CD4-positive, alpha-beta T cell treated with Interleukin-1 beta for 1 hour (primary cell): Measurements from ENCODE around the gene FABP7.

ENCODE experiments used
- DNase-seq, 2 donors: peaks; one replicate each; pipeline ENCODE4 v3.0.0-alpha.2; 2020 to 2022

The FABP7 gene

DNA sequence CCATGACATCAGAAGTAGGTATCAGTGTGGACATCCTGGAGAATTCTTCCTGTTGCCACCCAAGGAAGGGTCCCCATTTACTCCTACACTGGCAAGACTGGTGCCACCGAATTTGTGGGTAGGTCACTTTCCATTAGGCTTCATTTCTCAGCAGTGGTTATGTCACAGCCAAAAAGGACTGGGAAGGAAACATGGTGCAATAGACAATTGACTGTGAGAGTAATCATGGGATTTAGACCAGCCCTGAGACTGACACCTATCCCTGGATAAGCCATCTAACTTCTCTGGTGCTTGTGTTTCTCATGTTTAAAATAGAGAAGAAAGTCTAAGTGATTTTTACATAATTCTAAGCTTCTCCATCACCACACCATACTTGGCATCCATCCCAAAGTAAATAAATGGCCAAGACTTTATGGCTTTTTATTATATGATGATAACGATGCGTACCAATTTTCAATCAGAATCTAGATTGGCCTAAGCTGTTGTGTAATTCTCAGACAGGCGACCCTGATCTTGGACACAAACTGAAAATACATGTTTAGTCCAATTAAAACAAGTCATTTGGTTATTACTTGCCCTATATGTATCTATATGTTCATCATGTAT lies 19.7 kb downstream of the FABP7 start:
- DNase-seq = no peak

DNA sequence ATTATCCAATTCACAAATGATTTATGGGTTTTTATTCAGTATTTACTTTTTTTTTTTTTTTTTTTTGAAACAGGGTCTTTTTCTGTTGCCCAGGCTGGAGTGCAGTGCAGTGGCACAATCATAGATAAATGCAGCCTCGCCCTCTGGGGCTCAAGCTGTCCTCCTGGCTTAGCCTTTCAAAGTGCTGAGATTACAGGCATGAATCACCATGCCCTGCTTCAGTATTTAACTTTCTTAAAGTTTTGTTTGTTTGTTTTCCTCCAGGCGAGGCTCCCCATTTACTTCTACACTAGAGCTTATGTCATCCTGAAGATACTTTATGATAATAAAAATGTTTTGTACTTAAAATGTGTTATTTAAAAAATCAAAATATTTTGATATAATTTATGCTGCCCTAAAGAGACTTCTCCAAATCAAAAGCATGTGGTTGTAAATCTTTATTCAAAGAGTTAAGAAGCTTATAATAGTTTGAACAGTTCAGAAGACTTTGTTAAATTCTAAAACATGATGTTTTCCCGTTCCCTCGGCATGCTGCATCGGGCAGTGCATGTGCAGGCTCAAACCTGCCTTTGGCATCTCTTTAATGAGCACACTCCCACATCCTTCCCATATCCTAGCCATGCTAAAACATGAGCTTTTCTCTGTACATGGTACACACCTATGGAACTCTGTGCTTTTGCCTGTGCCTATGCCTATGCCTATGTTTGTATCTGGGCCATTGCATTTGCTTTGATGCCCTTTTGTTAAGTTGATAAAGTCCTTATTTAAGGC lies 20.6 kb downstream of the FABP7 start:
- DNase-seq = no peak

DNA sequence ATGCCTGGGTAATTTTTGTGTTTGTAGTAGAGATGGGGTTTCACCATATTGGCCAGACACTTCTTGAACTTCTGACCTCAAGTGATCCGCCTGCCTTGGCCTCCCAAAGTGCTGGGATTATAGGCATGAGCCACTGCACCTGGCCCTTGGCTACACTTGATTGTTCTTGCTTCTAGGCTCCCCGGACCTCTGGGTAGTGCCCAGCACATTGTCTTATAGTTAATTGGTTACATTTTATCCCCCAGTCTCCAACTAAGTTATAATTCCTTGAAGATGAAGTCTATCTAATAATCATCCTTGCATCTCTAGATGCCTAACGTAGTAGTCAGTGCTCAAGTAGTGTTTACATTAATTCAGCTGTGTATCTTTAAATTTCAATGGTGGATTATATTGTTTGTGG lies 21.4 kb downstream of the FABP7 start:
- no peak for DNase-seq

DNA sequence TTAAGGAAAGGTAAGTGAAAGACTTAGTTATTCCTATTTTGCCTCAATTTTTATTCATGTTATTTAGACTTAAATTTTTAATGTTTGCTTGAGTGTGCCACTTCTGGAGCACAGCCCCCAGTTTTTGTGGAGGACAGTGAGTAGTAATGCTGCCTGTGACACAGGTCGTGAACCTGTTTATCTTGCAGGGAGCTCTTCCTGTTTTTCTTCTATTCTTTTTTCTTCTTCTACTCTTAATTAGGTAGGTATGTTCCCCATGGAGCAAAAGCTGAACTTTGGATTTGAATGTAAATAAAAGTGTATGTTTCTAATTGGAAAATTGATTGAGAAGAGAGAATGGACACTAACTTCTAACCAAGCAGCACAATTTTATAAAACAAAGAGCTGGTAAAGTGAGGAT lies 21.9 kb downstream of the FABP7 start:
- DNase-seq = no peak

DNA sequence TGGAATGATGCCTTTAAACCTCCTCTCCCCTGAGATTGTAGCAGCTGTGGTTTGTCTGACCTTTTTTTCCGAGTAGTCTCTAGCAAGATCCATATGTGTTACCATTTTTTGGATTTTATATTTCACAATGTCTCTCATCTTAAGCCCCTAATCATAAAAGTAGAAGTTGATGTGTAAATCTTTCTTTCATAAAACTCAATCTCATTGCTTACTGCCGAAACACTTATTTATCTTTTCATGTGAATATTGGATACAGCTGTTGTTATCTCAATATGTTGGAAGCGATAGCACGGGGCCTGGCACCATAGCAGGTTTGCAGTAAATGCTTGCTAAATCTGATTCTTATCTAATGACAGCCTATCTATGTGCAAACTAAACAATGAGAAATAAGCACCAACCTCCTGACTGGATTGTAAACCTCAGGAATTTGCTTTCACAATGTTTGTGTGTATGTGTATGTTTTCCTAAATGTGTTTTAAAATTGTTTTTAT lies 23.7 kb downstream of the FABP7 start:
- no peak for DNase-seq

DNA sequence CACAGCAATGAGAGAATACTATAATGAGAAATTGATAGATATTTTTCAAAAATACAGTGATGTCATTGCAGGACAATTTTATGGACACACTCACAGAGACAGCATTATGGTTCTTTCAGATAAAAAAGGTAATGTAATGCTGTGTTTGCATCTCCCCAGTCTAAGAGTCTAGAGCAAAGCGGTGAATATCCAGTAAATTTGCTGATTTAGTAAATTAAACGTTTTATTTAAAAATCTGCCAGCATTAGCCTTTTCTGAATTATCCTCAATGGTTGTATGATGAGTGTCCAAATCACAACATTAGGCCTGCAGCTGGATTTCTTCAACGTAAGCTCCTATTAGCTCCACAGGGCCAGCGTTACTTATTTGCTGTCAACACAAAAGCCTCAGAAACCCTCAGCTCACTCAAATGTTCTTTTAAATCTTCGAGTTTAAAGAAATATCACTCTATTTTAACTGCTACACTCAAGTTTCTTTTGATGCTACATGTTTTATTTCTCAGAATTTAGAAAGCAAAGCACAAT lies 25.5 kb downstream of the FABP7 start:
- DNase-seq = no peak

DNA sequence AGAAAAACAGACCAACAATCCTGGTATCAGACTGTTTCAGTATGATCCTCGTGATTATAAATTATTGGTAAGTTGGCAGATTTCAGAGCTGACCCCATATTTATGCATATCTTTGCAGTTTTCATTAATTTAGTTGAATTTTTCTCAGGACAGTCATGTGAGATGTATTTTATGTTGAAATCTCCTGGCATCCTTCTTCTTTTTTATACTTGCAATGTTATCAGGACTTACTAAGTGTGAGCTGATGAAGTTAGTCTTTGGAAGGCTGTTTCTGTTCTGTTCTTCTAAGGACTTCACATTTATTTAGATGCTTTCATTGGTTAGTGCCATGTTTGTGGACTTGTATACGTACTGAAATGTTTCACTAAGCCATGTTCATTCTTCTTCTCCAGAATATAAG lies 26.8 kb downstream of the FABP7 start:
- DNase-seq = no peak

DNA sequence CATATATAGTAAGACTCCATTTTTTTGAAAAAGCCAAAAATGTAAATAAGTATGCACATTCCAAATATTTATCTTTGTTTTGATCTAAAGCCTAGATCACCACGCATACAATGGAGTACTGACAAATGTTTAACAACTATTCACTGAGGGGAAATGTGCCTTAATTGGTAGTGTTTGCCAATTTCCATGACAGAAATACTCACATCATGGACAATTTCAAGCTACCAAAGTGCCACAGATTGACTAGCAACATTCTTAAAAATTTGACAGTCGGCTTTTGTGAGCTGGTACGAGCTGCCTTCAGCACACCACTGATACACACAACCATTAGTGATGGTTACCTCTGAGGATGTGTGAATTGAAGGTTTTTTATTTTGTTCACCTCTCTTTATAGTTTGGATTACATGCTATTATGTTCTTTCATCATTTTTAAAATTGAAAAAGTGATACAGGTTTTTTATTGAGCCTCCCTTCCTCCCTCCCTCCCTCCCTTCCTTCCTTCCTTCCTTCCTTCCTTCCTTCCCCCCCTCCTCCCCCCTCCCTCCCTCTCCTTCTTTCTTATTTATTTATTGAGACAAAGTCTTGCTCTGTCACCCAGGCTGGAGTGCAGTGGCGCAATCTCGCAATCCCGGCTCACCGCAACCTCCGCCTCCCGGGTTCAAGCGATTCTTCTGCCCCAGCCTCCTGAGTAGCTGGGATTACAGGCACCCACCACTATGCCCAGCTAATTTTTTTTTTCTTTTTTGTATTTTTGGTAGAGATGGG lies 28.8 kb downstream of the FABP7 start:
- no peak for DNase-seq

DNA sequence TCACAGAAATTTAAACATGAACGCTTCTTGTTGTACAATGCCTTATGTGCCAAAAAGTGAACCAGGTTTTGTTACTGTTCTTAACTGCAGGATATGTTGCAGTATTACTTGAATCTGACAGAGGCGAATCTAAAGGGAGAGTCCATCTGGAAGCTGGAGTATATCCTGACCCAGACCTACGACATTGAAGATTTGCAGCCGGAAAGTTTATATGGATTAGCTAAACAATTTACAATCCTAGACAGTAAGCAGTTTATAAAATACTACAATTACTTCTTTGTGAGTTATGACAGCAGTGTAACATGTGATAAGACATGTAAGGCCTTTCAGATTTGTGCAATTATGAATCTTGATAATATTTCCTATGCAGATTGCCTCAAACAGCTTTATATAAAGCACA lies 29.5 kb downstream of the FABP7 start:
- no peak for DNase-seq

DNA sequence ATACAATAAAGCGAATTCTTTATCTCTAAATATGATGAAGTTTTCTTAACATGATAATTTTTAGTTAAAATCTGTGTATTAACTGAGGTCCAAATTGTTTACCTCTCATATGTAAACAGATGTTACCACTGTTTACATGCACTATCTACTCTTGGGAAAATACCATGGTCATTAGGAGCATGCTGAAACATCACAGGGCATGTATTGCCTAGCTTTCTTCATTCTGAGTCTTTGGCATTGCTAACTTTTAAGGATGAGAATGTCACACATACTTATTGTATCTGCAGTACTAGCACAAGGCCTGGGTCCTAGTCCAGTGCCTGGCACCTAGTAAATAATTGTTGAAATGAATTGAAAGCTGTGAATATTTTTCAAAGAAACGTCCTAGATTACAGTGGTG lies 30.2 kb downstream of the FABP7 start:
- no peak for DNase-seq

DNA sequence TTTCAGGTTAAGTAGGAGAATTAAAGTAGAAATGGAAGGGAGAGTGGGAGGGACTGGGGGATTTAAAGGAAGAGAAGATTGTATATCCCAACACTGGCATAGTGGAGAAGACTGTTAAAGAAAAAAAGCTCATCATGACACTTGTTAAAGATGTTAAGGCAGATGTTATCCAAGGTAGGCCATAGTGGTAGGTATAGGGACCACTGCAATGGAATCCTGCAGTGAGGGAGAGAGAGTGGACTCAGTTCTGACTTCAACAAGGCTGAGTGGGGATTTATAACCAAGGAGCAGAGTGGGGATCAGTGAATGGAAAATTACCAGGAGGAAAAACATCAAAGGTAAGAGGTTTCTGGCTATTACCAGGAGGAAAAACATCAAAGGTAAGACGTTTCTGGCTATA lies 30.7 kb downstream of the FABP7 start:
- no peak for DNase-seq

DNA sequence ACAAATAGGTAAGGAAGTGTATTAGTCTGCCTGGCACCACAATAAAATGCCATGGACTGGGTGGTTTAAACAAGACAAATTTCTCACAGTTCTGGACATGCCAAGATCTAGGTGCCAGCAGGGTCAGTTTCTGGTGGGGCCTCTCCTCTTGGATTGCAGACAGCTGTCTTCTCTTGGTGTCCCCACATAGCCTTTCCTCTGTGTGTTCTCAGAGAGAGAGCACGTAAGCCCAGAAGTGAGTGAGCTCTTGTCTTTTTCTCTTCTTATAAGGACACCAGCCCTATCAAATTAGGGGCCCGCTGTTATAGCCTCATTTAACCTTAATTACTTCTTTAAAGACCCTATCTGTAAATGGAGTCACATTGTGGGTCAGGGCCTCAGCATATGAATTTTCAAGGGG lies 37.8 kb downstream of the FABP7 start:
- no peak for DNase-seq

DNA sequence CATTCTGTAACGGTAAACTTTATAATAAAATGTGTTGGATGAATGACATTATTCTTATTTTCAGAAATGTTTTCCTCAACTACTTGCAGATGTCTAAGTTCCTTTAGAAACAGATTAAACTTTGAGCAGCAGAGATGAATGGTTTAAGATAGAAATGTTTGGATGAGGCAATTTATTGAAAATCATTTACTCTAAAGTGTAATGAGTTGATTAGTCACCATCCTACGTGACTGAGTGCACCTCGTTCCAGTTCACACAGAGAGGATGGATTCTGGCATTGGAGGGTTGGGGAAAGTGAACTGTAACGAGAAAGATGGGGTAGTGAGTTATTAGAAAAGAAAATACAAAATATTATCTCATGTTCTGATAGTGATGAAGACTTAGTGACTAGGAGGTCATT lies 38.2 kb downstream of the FABP7 start:
- no peak for DNase-seq

DNA sequence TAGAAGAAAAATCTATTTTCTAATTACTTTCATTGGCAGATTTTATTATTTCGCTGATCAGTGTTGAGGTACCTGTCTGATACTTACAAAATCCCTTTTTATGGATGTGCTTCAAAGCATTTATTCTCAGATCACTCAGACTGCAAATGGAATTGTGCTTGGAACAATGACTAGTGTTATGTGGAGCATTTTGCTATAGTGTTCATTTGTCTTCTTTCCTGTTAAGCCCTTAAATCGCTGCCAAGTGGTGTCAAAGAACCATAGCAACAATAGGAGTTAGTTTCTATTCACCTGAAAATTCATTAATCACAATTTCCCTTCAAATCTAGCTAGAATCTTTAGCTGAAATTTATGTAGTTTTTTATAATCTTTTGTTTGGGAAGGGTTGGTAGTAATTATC lies 39.4 kb downstream of the FABP7 start:
- no peak for DNase-seq

DNA sequence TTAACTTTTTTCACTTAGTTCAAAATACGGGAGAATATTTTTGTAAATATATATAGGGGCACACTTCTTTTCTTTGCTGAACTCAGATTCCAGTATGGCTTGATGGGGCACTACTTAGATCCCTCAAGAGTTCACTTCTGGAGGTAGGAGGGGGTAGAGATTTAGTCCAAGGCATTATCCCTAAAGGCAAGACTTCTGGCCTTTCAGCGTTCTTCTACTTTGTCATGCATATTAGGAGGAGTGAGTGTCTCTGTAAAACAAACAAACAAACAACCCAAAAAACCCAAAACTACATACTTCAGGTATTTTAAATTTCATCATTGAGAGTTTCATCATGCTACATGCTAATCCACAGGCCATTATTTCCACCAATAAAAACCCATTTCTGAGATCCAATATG lies 41.6 kb downstream of the FABP7 start:
- no peak for DNase-seq

DNA sequence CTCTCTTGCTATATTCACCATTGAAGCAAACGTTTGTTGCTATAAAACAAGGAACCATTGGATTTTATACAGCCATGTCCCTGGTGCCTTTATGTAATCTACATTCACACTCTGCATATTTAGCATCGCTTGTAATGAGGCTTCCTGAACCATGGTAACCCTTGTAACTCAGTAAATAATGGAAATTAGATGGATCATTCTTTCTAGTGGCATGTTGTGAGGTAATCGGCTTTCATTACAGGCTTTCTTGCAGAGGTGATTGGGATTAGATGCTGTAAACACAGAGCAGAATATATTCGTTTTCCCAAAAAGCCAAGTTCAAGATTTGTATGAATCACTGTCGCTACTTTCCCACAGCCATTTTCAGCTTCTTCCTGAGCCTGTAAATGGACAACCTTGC lies 45.6 kb downstream of the FABP7 start:
- no peak for DNase-seq

DNA sequence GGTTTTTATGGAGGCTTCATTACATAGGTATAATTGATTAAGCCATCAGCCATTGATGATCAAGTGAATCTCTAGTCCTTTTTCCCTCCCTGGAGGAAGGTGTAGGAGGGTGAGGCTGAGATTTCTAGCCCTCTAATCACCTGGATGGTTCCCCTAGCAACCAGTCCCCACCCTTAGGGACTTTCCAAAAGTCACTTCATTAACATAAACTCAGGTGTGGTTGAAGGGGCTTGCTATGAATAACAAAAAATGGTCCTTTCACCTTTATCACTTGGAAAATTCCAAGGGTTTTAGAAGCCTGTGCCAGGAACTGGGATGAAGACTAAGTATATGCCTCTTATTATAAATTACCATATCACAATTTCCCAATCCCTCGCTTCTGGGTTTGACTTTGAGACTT lies 49.9 kb downstream of the FABP7 start:
- DNase-seq = no peak

DNA sequence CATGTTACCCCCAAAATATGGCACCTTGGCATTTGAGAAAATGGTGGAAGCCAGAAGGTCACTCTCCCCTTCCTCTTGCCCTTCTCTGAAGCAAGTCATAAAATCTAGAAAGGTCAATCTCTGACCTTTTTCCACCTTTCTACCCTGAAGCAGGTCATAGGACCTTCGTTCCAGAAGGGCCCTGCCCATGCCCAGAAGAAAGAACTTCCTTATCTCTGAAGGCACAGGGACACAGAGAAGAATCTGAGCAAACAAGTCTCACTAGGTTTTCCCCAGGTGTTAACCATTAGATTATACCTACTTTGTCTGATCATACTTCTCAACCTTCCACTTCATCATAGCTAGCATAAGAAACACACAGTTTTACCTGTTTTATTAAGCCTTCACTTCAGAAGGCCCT lies 52.0 kb downstream of the FABP7 start:
- no peak for DNase-seq

DNA sequence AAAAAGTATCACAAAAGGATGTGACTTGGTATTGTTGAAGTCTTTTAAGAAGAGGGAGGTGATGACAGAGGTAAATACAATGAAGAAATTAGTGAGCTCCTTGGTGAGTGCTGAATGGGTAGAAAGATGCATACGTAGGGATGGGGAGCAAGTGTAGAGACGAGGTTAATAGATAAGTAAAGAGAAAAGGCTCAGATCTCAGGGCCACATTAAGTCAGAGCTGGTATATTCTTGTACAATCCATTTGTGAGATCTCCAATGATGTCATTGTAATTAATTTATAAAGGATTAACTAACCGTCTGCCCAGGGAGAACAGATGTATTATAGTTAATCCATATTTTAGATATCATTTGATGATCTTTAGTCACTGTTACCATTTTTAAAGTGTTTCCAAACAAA lies 52.9 kb downstream of the FABP7 start:
- DNase-seq = no peak

DNA sequence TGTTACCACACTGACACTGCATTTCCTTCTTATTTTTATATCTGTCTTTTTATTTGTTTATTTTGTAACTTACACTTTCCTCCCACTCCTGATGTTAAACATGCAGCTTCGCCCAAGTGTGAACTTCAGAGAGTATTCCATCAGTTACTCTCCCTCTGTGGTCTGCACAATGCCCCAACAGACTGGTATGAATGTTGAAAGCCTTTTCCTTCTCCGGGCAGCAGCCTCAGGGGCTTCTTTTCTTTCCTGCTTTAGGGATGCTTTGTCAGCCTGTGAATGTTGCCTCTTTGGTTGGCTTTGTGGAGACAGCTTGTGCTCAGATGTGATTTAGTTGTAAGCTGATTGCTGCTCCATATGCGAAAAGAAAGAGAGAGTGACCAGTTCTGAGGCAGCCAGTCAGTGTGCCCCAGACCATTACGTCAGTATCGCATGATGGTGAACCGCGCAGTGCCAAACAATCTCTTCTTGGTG lies 53.5 kb downstream of the FABP7 start:
- no peak for DNase-seq
